IMR-90 (cell line): ENCODE data around the gene KDELR1. TPM values are rescaled to one million over a fixed set of nuclear protein-coding genes. Genes with fewer than 3 reads are reported as not detected.

Experiments
- ATAC-seq: fragments of 200-7000 bp; cut with Tn5 transposase; 2 replicates; pipeline ENCODE4 v1.9.1; 2020; ENCODE audit warnings: low read depth, mild to moderate bottlenecking, moderate library complexity
- BruUV-seq: library from RNA; stranded (reverse); fragments of 400-500 nt; replicated peaks from 2 replicates; lab custom pipeline; 2021; lab: Mats Ljungman, UMichigan
- CTCF ChIA-PET: fragments of 300-600 bp; formaldehyde crosslinking; extraction: SDS; loops from one replicate; lab custom pipeline; 2021; ENCODE audit warnings: antibody characterized with exemption; lab: Yijun Ruan, JAX
- POLR2A ChIA-PET: fragments of 300-600 bp; sonication (Branson Sonifier 250); formaldehyde crosslinking; loops from one replicate; lab custom pipeline; 2022; ENCODE audit warnings: antibody characterized with exemption; ENCODE audit not compliant: unreplicated experiment; lab: Charles Lee
- DNase-seq: peaks from one replicate; pipeline ENCODE4 v3.0.0; 2013
- H2AFZ ChIP-seq: replicated peaks from 2 replicates; pipeline ENCODE3; 2013; ENCODE audit warnings: low read length, mild to moderate bottlenecking; ENCODE audit not compliant: poor library complexity
- H2AK5ac ChIP-seq: 2 replicates; pipeline ENCODE4 v1.6.1; 2013; ENCODE audit warnings: low read depth, low read length, inconsistent platforms
- H2AK9ac ChIP-seq: replicated peaks from 2 replicates; pipeline ENCODE3; 2013; ENCODE audit warnings: mild to moderate bottlenecking, low read depth, low read length, moderate library complexity; ENCODE audit not compliant: poor library complexity
- H2BK120ac ChIP-seq: 2 replicates; pipeline ENCODE4 v1.6.1; 2013; ENCODE audit warnings: low read depth, low read length, inconsistent platforms
- H2BK15ac ChIP-seq: 3 replicates; pipeline ENCODE4 v1.6.1; 2013; ENCODE audit warnings: low read depth, low read length, inconsistent platforms
- H2BK20ac ChIP-seq: 2 replicates; pipeline ENCODE4 v1.6.1; 2013; ENCODE audit warnings: low read depth, mild to moderate bottlenecking, inconsistent platforms, low read length, moderate library complexity
- H2BK5ac ChIP-seq: 2 replicates; pipeline ENCODE4 v1.6.1; 2013; ENCODE audit warnings: mild to moderate bottlenecking, low read depth, low read length, inconsistent platforms; ENCODE audit not compliant: poor library complexity, severe bottlenecking
- H3K14ac ChIP-seq: replicated peaks from 2 replicates; pipeline ENCODE4 v1.6.1; 2013; ENCODE audit warnings: low read depth, low read length, inconsistent platforms
- H3K18ac ChIP-seq: 2 replicates; pipeline ENCODE4 v1.6.1; 2013; ENCODE audit warnings: low read depth, low read length, control low read depth
- H3K23ac ChIP-seq: 2 replicates; pipeline ENCODE4 v1.6.1; 2013; ENCODE audit warnings: low read depth, low read length, inconsistent platforms
- H3K27ac ChIP-seq: 2 replicates; pipeline ENCODE4 v1.5.1; 2013; ENCODE audit warnings: mild to moderate bottlenecking, control low read depth, low read length; ENCODE audit not compliant: insufficient read depth
- H3K27me3 ChIP-seq: 2 replicates; pipeline ENCODE4 v1.6.1; 2013; ENCODE audit warnings: low read length; ENCODE audit not compliant: control insufficient read depth, insufficient read depth
- H3K36me3 ChIP-seq: 2 replicates; pipeline ENCODE4 v1.6.1; 2013; ENCODE audit warnings: low read length, mixed read lengths; ENCODE audit not compliant: control insufficient read depth, insufficient read depth
- H3K4ac ChIP-seq: 2 replicates; pipeline ENCODE4 v1.6.1; 2013; ENCODE audit warnings: low read depth, low read length, inconsistent platforms
- H3K4me1 ChIP-seq: 2 replicates; pipeline ENCODE4 v1.6.1; 2013; ENCODE audit warnings: low read length, mixed read lengths; ENCODE audit not compliant: control insufficient read depth, insufficient read depth
- H3K4me2 ChIP-seq: 2 replicates; pipeline ENCODE4 v1.6.1; 2013; ENCODE audit warnings: low read depth, mild to moderate bottlenecking, control low read depth, low read length, moderate library complexity
- H3K4me3 ChIP-seq: 2 replicates; pipeline ENCODE4 v1.5.1; 2013; ENCODE audit warnings: low read depth, mild to moderate bottlenecking, control low read depth, low read length, moderate library complexity; ENCODE audit not compliant: insufficient read depth
- H3K56ac ChIP-seq: 2 replicates; pipeline ENCODE4 v1.6.1; 2013; ENCODE audit warnings: low read length, inconsistent platforms; ENCODE audit not compliant: insufficient read depth; ENCODE audit errors: extremely low read depth
- H3K79me1 ChIP-seq, 2 experiments: 2 replicates each; pipeline ENCODE4 v1.6.1; 2013; ENCODE audit warnings: low read length in 2 of 2, inconsistent platforms in 1 of 2, low read depth in 1 of 2
- H3K9ac ChIP-seq: 2 replicates; pipeline ENCODE4 v1.6.1; 2013; ENCODE audit warnings: low read depth, low read length, control low read depth
- H3K9me1 ChIP-seq: 2 replicates; pipeline ENCODE4 v1.6.1; 2013; ENCODE audit warnings: low read length, inconsistent platforms; ENCODE audit not compliant: insufficient read depth
- H3K9me3 ChIP-seq: 2 replicates; pipeline ENCODE4 v1.6.1; 2013; ENCODE audit warnings: low read length; ENCODE audit not compliant: control insufficient read depth, insufficient read depth
- H4K20me1 ChIP-seq: 2 replicates; pipeline ENCODE4 v1.6.1; 2013; ENCODE audit warnings: low read length, inconsistent platforms; ENCODE audit not compliant: insufficient read depth
- H4K5ac ChIP-seq: 2 replicates; pipeline ENCODE4 v1.6.1; 2013; ENCODE audit warnings: mild to moderate bottlenecking, low read depth, low read length, control low read depth
- H4K8ac ChIP-seq, 2 experiments: 2 replicates each; pipeline ENCODE4 v1.6.1; 2013; ENCODE audit warnings: low read depth in 2 of 2, low read length in 2 of 2, control low read depth in 1 of 2, inconsistent platforms in 1 of 2
- H4K91ac ChIP-seq: 2 replicates; pipeline ENCODE4 v1.6.1; 2013; ENCODE audit warnings: low read depth, low read length, inconsistent platforms; ENCODE audit not compliant: insufficient read depth
- CEBPB ChIP-seq: IDR thresholded peaks from 2 replicates; pipeline ENCODE4 v1.6.1; 2012; ENCODE audit warnings: low read depth, low read length, improper control_type of control experiment
- WGBS, 2 experiments: methylation state at CpG; one replicate each; pipeline versions ENCODE4 v1.1.5 to v1.1.7; 2013; ENCODE audit warnings: missing lambda C conversion rate in 2 of 2; ENCODE audit not compliant: insufficient read length in 1 of 2; ENCODE audit errors: extremely low coverage in 2 of 2; 5-methylcytosine and 5-hydroxymethylcytosine counted together
- dilution Hi-C: fragments of 300-500 bp; cut with HindIII; formaldehyde crosslinking; loops from one replicate; pipeline ENCODE4 v1.14.3; 2018; ENCODE audit warnings: low sequenced_read_pairs; ENCODE audit not compliant: unreplicated experiment
- in situ Hi-C: fragments of 300-500 bp; cut with MboI; formaldehyde crosslinking; loops from 3 replicates; pipeline ENCODE4 v1.14.3; 2019; ENCODE audit warnings: low sequenced_read_pairs, inconsistent platforms, mixed read lengths
- intact Hi-C: fragments of 100-400 bp; cut with micrococcal nuclease; formaldehyde crosslinking; loops from 2 replicates; pipeline ENCODE4 v1.10.0; 2022
- polyA plus RNA-seq, 3 experiments: library from polyadenylated mRNA; depleted of rRNA; stranded (reverse); fragments of >200 nt; gene quantifications; 2 replicates each; pipeline ENCODE4 v1.2.3, GENCODE V29; 2012; ENCODE audit warnings: low replicate concordance in 1 of 3
- total RNA-seq: library from RNA; depleted of rRNA; stranded (reverse); fragments of >200 nt; gene quantifications from 2 replicates; pipeline ENCODE4 v1.2.3, GENCODE V29; 2012

Gene KDELR1
- total and polyA plus RNA-seq, 2 of the 4 experiments (the other 2 are of a cell fraction), result 58.8 to 180 TPM

DNA sequence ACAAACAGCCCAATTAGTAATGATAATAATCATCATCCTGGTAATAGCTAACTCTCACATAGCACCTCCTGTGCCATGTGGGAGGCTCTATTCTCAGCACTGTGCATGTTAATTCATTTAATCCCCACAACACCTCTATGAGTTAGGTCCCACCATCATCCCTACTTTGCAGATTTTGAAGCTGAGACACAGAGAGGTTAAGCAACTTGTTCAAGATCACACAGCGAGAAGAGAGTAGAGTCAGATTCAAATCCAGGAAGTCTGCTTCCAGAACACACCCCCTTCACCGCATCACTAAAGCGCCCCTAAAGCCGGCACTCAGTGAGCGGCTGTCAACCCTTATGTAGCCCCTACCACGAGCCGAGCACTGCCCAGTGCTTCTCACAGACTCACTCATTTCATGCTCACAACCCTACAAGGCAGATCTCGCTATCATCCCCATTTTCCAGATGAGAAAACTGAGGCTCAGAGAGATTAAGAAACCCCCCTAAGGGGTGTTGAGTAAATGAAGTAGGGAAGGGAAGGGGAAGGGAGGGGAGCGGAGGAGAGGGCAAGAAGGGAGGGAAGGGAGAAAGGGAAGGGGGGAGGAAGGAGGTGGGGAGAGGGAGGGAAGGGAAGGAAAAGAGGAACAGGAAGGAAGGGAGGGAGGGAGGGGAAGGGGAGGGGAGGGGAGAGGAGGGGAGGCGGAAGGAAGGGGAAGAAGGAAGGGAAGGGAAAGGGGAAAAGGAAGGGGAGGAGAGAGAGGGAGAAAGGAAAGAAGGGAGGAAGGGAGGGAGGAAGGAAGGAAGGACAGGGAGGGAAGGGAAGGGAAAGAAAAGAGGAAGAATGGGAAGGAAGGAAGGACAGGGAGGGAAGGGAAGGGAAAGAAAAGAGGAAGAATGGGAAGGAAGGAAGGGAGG is 49.6 kb downstream of the KDELR1 start:
- Histone ChIP-seq H4K91ac (no peak overlapping the region), H2AK5ac (no peak overlapping the region), H3K9ac (no peak overlapping the region), H3K56ac (no peak overlapping the region), H3K18ac (no peak overlapping the region), H3K79me1 (no peaks in the 10 kb centered on the region), H3K9me3 (no peaks in the 10 kb centered on the region), H3K23ac (no peak overlapping the region), H3K27ac (no peak overlapping the region), H2BK20ac (no peak overlapping the region), H2BK5ac (no peak overlapping the region), H4K8ac (no peak overlapping the region), H3K36me3 (no peaks in the 10 kb centered on the region), H3K4me2 (no peak overlapping the region), H3K14ac (no peak overlapping the region), H2AK9ac (no peak overlapping the region), H3K4me1 (no peaks in the 10 kb centered on the region), H4K5ac (no peak overlapping the region), H2BK15ac (no peak overlapping the region), H4K20me1 (no peaks in the 10 kb centered on the region), H3K4me3 (no peak overlapping the region), H2BK120ac (no peak overlapping the region), H2AFZ (no peak overlapping the region), H3K9me1 (peaks cover 6% of the 10 kb centered on the region; the same call in 1 of the 2 replicates), H3K4ac (no peak overlapping the region), H3K27me3 (no peaks in the 10 kb centered on the region)
- ATAC-seq (no peak), DNase-seq (no peak)
- dilution Hi-C loops, result no loop called here
- TF ChIP-seq CEBPB, result no peak
- intact Hi-C loops, result no loop called here
- POLR2A ChIA-PET, result no interaction called here
- in situ Hi-C loops, result no loop called here
- WGBS, 2 experiments, result 86% methylated on average over 3 of the region's 10 CpGs; no CpG with 5 or more reads in 1 of the 2 experiments
- CTCF ChIA-PET, result interaction anchor here (0.5 kb wide), 1 partner anchor 8 kb away, joined by 3 read pairs; no protein-coding TSS in a partner anchor
- no TSS peak for BruUV-seq
